ENCODE measurements around the gene HBP1.

GRCh38 chr7:107161415-107161814 lies 7.4 kb upstream of the HBP1 start:
- TF ChIP-seq CTCF (IDR thresholded peaks at IDR 0.05) (no peak), EZH2 (IDR thresholded peaks at IDR 0.05; ENCODE audit: borderline replicate concordance, insufficient read depth, low read depth, low read length, poor library complexity, severe bottlenecking) (no peak)

Measured in B cell (primary cell).